Bronchial epithelial cell (primary cell): ENCODE measurements around the gene FOXF2. TPM values are rescaled to one million over a fixed set of nuclear protein-coding genes. Genes with fewer than 3 reads are reported as not detected.

Experiments used
- DNase-seq: peaks from one replicate; pipeline ENCODE4 v3.0.0-alpha.2; 2010; ENCODE audit warnings: low read depth
- FAIRE-seq: peaks from 2 replicates; lab custom pipeline; 2011; peaks lifted over from hg19 to GRCh38; lab: Jason Lieb, UNC
- H3K27me3 ChIP-seq: 2 replicates; pipeline ENCODE4 v1.5.1; 2011; ENCODE audit warnings: low read length; ENCODE audit not compliant: control insufficient read depth, insufficient read depth
- H3K36me3 ChIP-seq: 2 replicates; pipeline ENCODE4 v1.5.1; 2011; ENCODE audit warnings: low read length; ENCODE audit not compliant: control insufficient read depth, insufficient read depth
- H3K4me3 ChIP-seq: 2 replicates; pipeline ENCODE4 v1.5.1; 2011; ENCODE audit warnings: mild to moderate bottlenecking, low read depth, low read length, control low read depth
- CTCF ChIP-seq: IDR thresholded peaks from 2 replicates; pipeline ENCODE4 v1.5.1; 2011; ENCODE audit warnings: mild to moderate bottlenecking, moderate library complexity, low read length, control low read depth, inconsistent platforms; ENCODE audit not compliant: insufficient read depth, severe bottlenecking
- total RNA-seq: library from RNA; depleted of rRNA; stranded (reverse); fragments of >200 nt; gene quantifications from 2 replicates; pipeline ENCODE4 v1.2.1, GENCODE V29; 2014

FOXF2 gene
- total RNA-seq, 1 donor from 2014 or later: not detected

DNA sequence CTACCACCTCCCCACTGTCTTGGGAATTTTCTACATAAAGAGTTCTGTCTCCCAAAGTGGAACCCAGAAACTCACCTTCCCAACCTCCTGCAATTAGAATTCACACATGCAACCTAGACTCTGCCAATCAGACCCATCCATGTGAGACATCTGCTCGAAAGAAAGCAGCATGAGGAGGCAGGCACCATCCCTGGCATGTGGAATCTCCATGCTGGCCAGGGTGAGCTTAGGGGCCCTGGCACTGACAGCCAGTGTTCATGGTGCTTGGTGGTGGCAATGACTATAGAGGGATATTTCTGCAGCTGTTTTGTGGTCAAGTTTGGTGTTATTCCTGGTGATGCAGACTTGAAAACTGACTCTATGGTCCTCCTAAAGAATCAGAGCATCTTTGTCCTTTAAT lies 17.4 kb upstream of the FOXF2 start:
- TF ChIP-seq CTCF: no peak
- DNase-seq (no peak), FAIRE-seq (no peak)
- Histone ChIP-seq H3K4me3 (no peak overlapping the region), H3K27me3 (peaks cover 21% of the 10 kb centered on the region), H3K36me3 (no peaks in the 10 kb centered on the region)

DNA sequence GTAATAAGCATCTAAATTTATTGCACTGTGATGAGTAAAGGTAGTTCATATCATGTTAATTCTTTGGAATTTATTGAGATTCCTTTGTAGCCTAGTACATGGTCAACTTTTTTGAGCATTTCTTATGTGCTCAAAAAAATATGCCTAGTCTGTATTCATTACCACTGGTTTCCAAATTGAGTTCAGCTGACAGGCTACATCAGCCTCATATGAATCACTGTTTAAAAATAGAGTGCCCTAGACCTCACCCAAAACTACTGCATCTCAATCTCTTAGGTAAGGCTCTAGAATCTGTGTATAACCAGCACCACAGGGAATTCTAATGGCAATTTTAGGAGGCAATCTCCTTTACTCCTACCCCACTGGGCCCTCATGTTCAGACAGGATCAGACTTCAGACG lies 16.7 kb upstream of the FOXF2 start:
- DNase-seq: no peak
- Histone ChIP-seq H3K27me3 (peaks cover 27% of the 10 kb centered on the region), H3K36me3 (no peaks in the 10 kb centered on the region), H3K4me3 (no peak overlapping the region)
- TF ChIP-seq CTCF: no peak
- FAIRE-seq: no peak

- no peak for FAIRE-seq
These were observed 12.7 kb upstream of the FOXF2 start for GRCh38 chr6:1376653-1377052.

GRCh38 chr6:1377526-1377925 lies 11.8 kb upstream of the FOXF2 start:
- Histone ChIP-seq H3K4me3 (no peak overlapping the region), H3K27me3 (peaks cover 59% of the 10 kb centered on the region), H3K36me3 (no peaks in the 10 kb centered on the region)
- FAIRE-seq: no peak
- no peak for DNase-seq
- TF ChIP-seq CTCF: no peak

More at GRCh38 chr6:1376653-1377052, 12.7 kb upstream of the FOXF2 start:
- DNase-seq: no peak
- Histone ChIP-seq H3K36me3 (no peaks in the 10 kb centered on the region), H3K4me3 (no peak overlapping the region), H3K27me3 (peaks cover 56% of the 10 kb centered on the region)
- TF ChIP-seq CTCF: no peak

GRCh38 chr6:1378065-1379016 lies 11.0 kb upstream of the FOXF2 start:
- H3K4me3 ChIP-seq: no peak overlapping the region
- TF ChIP-seq CTCF: no peak
- FAIRE-seq: no peak

More at GRCh38 chr6:1378065-1379016, 11.0 kb upstream of the FOXF2 start:
- Histone ChIP-seq H3K36me3 (no peaks in the 10 kb centered on the region), H3K27me3 (peaks cover 67% of the 10 kb centered on the region)
- no peak for DNase-seq
